Measurements from ENCODE around the gene AMPD1. TPM values are rescaled to one million over a fixed set of nuclear protein-coding genes. Genes with fewer than 3 reads are reported as not detected.

The AMPD1 gene
- total and polyA plus RNA-seq, 2 of the 13 experiments (the other 11 are each of a cell fraction or from before 2014, with no cell fraction given): not detected

- no TSS peak for BruUV-seq (replicated peaks)
- H3K4me2 ChIP-seq (ENCODE audit: low read depth, low read length): peak within 1 kb of the TSS; percentile 99
- in situ Hi-C loops (cut with HindIII; ENCODE audit: extremely low pct_ligation_motif_present, low pct_unique_long_range_greater_than_20kb): no loop called here
- H3K4me1 ChIP-seq (ENCODE audit: insufficient read depth, low read length): peaks cover 17% of the 10 kb centered on the region
- ChIA-PET POLR2A (interaction anchor here (0.7 to 1.7 kb wide), 3 partner anchors 47 to 111 kb away, joined by 4 to 8 read pairs (median 4); partner anchors contain the start of genes NRAS and SIKE1), CTCF (ENCODE audit: low intra/inter-chr PET ratio, low total read pairs) (interaction anchor here (2.9 kb wide), 1 partner anchor 323 kb away, joined by 12 read pairs; no protein-coding TSS in a partner anchor)
- DNase-seq (ENCODE audit: low spot score) (no peak), FAIRE-seq (no peak), ATAC-seq (peak; percentile 74)
- peak within 1 kb of the TSS; percentile 32; the same call in 1 of the 2 replicates for H3K9ac ChIP-seq (ENCODE audit: insufficient read depth, low read depth, low read length)
- H3K27me3 ChIP-seq (ENCODE audit: control insufficient read depth in 1 of 2, insufficient read depth in 2 of 2, low read length in 2 of 2): peaks cover 0 to 23% of the 10 kb centered on the region in 2 experiments; a peak in 1 of 5 replicates
- peak within 1 kb of the TSS; percentile 53 to 80 (median 65) for H3K4me3 ChIP-seq (replicated peaks in 1 of 3; ENCODE audit: insufficient read depth in 1 of 3, low read depth in 2 of 3, low read length in 3 of 3)
- H2AFZ ChIP-seq (ENCODE audit: low read length): peak within 1 kb of the TSS; percentile 74
- H4K20me1 ChIP-seq (ENCODE audit: insufficient read depth, low read length): no peaks in the 10 kb centered on the region
- H3K79me2 ChIP-seq (ENCODE audit: insufficient read depth, low read length): no peaks in the 10 kb centered on the region
- H3K27ac ChIP-seq (ENCODE audit: extremely low read length, insufficient read depth, low read length): no peak within 1 kb of the TSS
- no peaks in the 10 kb centered on the region for H3K9me3 ChIP-seq (ENCODE audit: low read length)
- H3K36me3 ChIP-seq (replicated peaks in 1 of 2; ENCODE audit: control insufficient read depth in 1 of 2, insufficient read depth in 2 of 2, low read length in 2 of 2): no peaks in the 10 kb centered on the region
- WGBS (ENCODE audit: low lambda C conversion rate): under 1% methylated on average over 18 of the region's 50 CpGs
- intact Hi-C loops (cut with micrococcal nuclease; ENCODE audit: unreplicated experiment): loop anchor here (2.0 kb wide), 1 partner anchor 323 kb away; no protein-coding TSS in a partner anchor
- TF ChIP-seq ZNF432 (CRISPR knock-in tag; IDR thresholded peaks at IDR 0.05; ENCODE audit: borderline replicate concordance) (no peak), SRSF4 (IDR thresholded peaks at IDR 0.05; ENCODE audit: low read depth, low read length, poor library complexity, severe bottlenecking) (no peak), ARID4A (CRISPR knock-in tag; IDR thresholded peaks at IDR 0.05; ENCODE audit: borderline replicate concordance) (0 out of 2 replicates have a peak, but pooled peaks have one; percentile 36), KAT7 (CRISPR knock-in tag; IDR thresholded peaks at IDR 0.05; ENCODE audit: borderline replicate concordance) (no peak), SETDB1 (CRISPR knock-in tag; IDR thresholded peaks at IDR 0.05; ENCODE audit: borderline replicate concordance) (no peak), ZNF143 (CRISPR knock-in tag; IDR thresholded peaks at IDR 0.05) (no peak), KAT2B (IDR thresholded peaks at IDR 0.05; ENCODE audit: borderline replicate concordance, low read depth, low read length) (no peak), ZNF777 (CRISPR knock-in tag; IDR thresholded peaks at IDR 0.05) (peak; percentile 97), PHF8 (CRISPR knock-in tag; IDR thresholded peaks at IDR 0.05) (peak; percentile 5; the same call in 1 of the 2 replicates), YEATS4 (CRISPR knock-in tag; IDR thresholded peaks at IDR 0.05; ENCODE audit: borderline replicate concordance) (0 out of 2 replicates have a peak, but pooled peaks have one; percentile 7), ARID2 (CRISPR knock-in tag; IDR thresholded peaks at IDR 0.05; ENCODE audit: borderline replicate concordance) (no peak), ZNF672 (CRISPR knock-in tag; IDR thresholded peaks at IDR 0.05) (no peak), ZNF841 (CRISPR knock-in tag; IDR thresholded peaks at IDR 0.05; ENCODE audit: borderline replicate concordance) (no peak), HIC2 (CRISPR knock-in tag; IDR thresholded peaks at IDR 0.05; ENCODE audit: low read depth) (0 out of 2 replicates have a peak, but pooled peaks have one; percentile 16), FOSL2 (CRISPR knock-in tag; IDR thresholded peaks at IDR 0.05) (no peak), ZZZ3 (CRISPR knock-in tag; IDR thresholded peaks at IDR 0.05; ENCODE audit: borderline replicate concordance) (0 out of 2 replicates have a peak, but pooled peaks have one; percentile 51), RFXAP (CRISPR knock-in tag; IDR thresholded peaks at IDR 0.05; ENCODE audit: borderline replicate concordance) (no peak), TBX2 (CRISPR knock-in tag; IDR thresholded peaks at IDR 0.05; ENCODE audit: borderline replicate concordance) (peak; percentile 26; the same call in 1 of the 2 replicates), KLF16 (CRISPR knock-in tag; IDR thresholded peaks at IDR 0.05) (no peak)
Observed at GRCh38 chr1:114669562-114670082, 25.7 kb downstream of the AMPD1 start, which contains the start of gene DENND2C. Gene DENND2C, minus strand, starts transcription at chr1:114670049. Its CDS starts 44,065 bp downstream, at chr1:114625984.
